Left ventricle myocardium inferior (tissue), 1 donor: ENCODE results near the gene RTN4R. TPM values are rescaled to one million over a fixed set of nuclear protein-coding genes. Genes with fewer than 3 reads are reported as not detected.
"Not testable (repeated sequence)": the region's sequence is repeated elsewhere in the genome, so short reads cannot be mapped to it uniquely, and the experiment has no call there.

ENCODE experiments used
- DNase-seq: peaks from one replicate; pipeline ENCODE4 v3.0.0-alpha.2; 2020
- H3K27ac ChIP-seq: fragments of 200-600 bp; replicated peaks from 2 replicates; pipeline ENCODE4 v1.8.0; 2021
- H3K27me3 ChIP-seq: fragments of 200-600 bp; 2 replicates; pipeline ENCODE4 v1.8.0; 2021; ENCODE audit warnings: low read depth
- H3K36me3 ChIP-seq: fragments of 200-600 bp; 2 replicates; pipeline ENCODE4 v1.8.0; 2021
- H3K4me1 ChIP-seq: fragments of 200-600 bp; 2 replicates; pipeline ENCODE4 v1.8.0; 2021
- H3K4me3 ChIP-seq: fragments of 200-600 bp; 2 replicates; pipeline ENCODE4 v1.8.0; 2021; ENCODE audit warnings: mild to moderate bottlenecking, moderate library complexity
- H3K9me3 ChIP-seq: fragments of 200-600 bp; replicated peaks from 2 replicates; pipeline ENCODE4 v1.8.0; 2021
- intact Hi-C: fragments of 100-400 bp; cut with micrococcal nuclease; formaldehyde crosslinking; loops from one replicate; pipeline ENCODE4 v1.11.0; 2022
- total RNA-seq: library from RNA; stranded (reverse); fragmentation: NEBNext Ultra II Directional; extraction: Animal tissue kit (Norgen Biotek cat#: 25700); gene quantifications from one replicate; pipeline ENCODE4 v1.2.1, GENCODE V29; 2021
- TF ChIP-seq, protein P1 (sequence below): fragments of 200-600 bp; IDR thresholded peaks from 2 replicates; pipeline ENCODE4 v1.8.0; 2021; ENCODE audit warnings: antibody characterized with exemption, mild to moderate bottlenecking, borderline replicate concordance
- donor health status: DM: no; HTN: yes; CAD: no; lungs with severe emphysema.

Gene RTN4R
- total RNA-seq, 1 donor from 2014 or later, result 0.96 TPM

DNA sequence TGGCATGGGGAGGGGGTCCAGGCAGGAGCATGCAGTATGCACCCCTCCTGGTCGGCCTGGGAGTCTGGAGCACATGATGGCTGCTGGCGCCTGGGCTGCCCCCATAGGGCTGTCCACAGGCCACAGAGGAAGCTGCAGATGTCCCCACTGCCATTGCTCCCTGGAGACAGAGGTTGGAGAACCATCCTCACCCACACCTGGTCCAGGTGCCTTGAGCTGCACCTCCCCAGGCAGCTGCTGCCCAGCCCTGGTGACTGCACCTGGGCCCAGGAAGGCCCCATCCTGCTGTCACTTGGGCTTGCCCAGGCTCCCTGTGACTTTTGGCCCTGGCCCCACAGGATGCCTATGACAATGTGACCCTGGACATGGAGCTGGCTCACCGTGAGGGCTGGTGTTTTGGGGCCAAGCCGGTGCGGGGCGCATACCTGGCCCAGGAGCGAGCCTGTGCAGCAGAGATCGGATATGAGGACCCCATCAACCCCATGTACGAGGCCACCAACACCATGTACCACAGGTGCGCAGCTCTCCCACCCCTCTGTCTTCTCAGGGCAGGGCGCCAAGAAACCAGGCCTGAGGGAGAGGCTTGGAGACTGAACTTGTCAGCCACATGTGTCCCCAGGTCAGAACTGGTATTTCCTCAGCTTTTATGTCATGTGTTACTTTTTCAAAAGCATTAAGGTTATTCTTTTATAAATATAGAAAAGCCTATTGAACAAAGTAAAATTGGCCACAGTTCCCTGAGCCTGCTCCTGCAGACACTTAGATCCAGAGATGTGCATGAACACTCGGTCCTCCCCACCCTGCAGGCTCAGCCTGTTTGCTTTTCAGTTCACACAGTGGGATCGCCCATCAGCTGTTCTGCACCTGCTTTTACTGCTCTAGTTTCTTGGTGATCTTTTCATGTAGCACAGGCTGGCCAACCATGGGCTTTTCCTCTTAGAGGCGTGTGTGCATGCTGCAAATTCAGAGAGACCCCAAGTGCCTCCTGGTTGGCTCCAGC is 39.6 kb upstream of the RTN4R start:
- intact Hi-C loops, H3K27ac ChIP-seq, H3K9me3 ChIP-seq, H3K4me1 ChIP-seq, H3K36me3 ChIP-seq, H3K4me3 ChIP-seq, DNase-seq: not testable (repeated sequence)
- H3K27me3 ChIP-seq, result peaks cover 14% of the 10 kb centered on the region

GRCh38 chr22:20306646-20307447 is 38.7 kb upstream of the RTN4R start:
- H3K4me1 ChIP-seq, H3K27ac ChIP-seq, H3K4me3 ChIP-seq, H3K9me3 ChIP-seq, H3K36me3 ChIP-seq, DNase-seq, intact Hi-C loops: not testable (repeated sequence)
- H3K27me3 ChIP-seq, result peaks cover 23% of the 10 kb centered on the region

DNA sequence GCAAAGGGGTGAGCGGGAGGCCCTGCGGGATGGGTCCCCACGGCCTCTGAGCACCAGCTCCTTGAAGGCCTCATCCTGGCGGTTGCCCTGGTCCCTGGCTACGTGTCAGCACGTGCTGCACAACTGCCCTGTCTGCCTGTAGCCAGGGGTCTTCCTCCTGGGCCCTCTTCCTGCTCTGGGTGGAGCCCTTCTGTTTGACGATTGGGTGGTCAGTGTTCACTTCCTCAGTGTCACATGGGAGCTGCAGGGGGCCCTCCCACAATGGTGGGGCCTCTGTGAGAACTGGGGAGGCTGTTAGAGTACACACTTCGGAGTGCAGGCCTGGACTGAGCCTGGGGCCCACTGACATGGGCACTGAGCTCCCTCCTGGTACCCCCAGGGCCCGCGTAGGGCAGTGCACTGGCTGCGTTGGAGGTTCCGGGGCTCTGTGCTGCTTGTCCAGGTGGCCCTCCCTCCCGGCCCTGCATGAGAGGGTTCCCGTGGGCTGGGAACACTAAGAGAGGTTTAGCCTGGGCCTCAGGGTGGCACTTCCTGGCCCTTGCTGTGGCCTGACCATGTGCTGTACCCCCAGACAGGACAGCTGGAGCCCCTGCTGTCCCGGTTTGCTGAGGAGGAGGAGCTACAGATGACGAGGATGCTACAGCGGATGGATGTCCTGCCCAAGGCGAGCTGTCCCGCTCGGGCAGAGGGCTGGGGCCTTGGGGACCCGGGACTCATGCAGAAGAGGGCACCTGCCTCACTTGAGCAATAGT is 38.0 kb upstream of the RTN4R start:
- H3K27me3 ChIP-seq, result peaks cover 31% of the 10 kb centered on the region

GRCh38 chr22:20305230-20305893 is 37.2 kb upstream of the RTN4R start:
- intact Hi-C loops, H3K36me3 ChIP-seq, H3K4me3 ChIP-seq, H3K4me1 ChIP-seq, H3K9me3 ChIP-seq, DNase-seq, H3K27ac ChIP-seq: not testable (repeated sequence)
- peaks cover 37% of the 10 kb centered on the region for H3K27me3 ChIP-seq

More for the DNA sequence above, 38.0 kb upstream of the RTN4R start:
- no peak for DNase-seq
- no peak overlapping the region for H3K27ac ChIP-seq
- no peaks in the 10 kb centered on the region for H3K36me3 ChIP-seq
- TF ChIP-seq, protein P1, sequence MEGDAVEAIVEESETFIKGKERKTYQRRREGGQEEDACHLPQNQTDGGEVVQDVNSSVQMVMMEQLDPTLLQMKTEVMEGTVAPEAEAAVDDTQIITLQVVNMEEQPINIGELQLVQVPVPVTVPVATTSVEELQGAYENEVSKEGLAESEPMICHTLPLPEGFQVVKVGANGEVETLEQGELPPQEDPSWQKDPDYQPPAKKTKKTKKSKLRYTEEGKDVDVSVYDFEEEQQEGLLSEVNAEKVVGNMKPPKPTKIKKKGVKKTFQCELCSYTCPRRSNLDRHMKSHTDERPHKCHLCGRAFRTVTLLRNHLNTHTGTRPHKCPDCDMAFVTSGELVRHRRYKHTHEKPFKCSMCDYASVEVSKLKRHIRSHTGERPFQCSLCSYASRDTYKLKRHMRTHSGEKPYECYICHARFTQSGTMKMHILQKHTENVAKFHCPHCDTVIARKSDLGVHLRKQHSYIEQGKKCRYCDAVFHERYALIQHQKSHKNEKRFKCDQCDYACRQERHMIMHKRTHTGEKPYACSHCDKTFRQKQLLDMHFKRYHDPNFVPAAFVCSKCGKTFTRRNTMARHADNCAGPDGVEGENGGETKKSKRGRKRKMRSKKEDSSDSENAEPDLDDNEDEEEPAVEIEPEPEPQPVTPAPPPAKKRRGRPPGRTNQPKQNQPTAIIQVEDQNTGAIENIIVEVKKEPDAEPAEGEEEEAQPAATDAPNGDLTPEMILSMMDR, result no peak
- H3K4me3 ChIP-seq, result no peak overlapping the region
- H3K9me3 ChIP-seq, result no peaks in the 10 kb centered on the region
- H3K4me1 ChIP-seq, result no peaks in the 10 kb centered on the region
- intact Hi-C loops, result no loop called here

GRCh38 chr22:20304646-20305045 is 36.5 kb upstream of the RTN4R start:
- Histone ChIP-seq H3K4me1 (peaks cover 7% of the 10 kb centered on the region), H3K27me3 (peaks cover 37% of the 10 kb centered on the region), H3K4me3 (no peak overlapping the region), H3K36me3 (no peaks in the 10 kb centered on the region), H3K27ac (no peak overlapping the region), H3K9me3 (no peaks in the 10 kb centered on the region)
- intact Hi-C loops, result no loop called here
- TF ChIP-seq, protein P1, result no peak
- no peak for DNase-seq

DNA sequence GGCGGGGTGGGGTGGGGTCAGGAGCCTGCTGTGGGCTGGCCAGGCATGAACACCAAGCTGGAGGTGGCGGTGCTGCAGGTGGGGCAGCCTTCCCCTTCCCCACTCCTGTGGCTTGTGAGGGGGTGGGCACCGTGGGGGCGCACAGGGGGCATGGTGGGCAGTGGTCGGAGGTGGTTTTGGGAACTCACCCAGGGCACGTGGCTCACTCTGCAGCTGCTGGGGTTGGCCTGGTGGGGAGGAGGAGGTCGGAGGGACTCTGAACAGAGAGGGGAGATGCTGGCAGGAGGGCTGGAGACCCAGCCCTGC is 35.1 kb upstream of the RTN4R start:
- H3K27ac ChIP-seq, DNase-seq, H3K9me3 ChIP-seq, intact Hi-C loops, H3K36me3 ChIP-seq, H3K4me3 ChIP-seq: not testable (repeated sequence)
- Histone ChIP-seq H3K27me3 (peaks cover 37% of the 10 kb centered on the region), H3K4me1 (peaks cover 18% of the 10 kb centered on the region)
